Right hindlimb (tissue), 1 donor: ENCODE measurements around the gene FOXN1.

Experiments used
- DNase-seq: peaks from one replicate; pipeline ENCODE4 v3.0.0-alpha.2; 2018

Gene FOXN1

DNA sequence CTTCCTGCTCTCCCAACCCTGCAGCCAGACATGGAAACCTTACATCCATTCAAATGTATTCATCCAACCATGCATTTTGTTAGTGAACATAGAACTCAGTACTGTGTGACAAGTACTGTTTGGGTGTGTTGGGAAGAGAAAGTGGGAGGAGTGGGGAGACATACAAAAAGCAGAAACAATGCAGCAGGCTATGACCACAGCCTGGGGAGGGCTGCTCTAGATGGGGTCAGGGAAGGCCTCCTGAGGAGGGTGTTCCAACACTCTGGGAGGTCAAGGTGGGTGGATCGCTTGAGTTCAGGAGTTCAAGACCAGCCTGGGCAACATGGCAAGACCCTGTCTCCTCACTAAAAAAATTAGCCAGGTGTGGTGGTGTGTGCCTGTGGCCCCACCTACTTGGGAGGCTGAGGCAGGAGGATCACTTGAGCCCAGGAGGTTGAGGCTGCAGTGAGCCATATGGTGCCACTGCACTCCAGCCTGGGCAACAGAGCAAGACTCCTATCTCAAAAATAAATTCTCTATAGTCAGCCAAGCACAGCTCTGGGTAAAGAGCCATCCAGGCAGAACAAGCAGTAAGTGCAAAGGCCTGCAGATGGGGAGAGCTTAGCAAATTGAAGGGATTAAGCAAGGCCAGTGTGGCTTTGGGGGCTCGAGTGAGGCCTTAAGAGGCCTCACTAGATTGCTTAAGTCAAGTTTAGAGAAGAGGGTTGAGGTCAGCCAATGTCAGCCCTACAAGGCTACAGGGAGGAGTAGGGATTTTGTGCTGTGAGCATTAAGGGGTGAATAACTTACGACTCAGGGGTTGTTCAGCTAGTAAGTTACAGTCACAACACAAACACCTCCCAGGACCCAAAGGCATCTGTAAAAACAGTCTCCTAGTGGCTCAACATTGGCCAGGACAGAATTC, 27.2 kb upstream of the FOXN1 start:
- DNase-seq, result no peak

DNA sequence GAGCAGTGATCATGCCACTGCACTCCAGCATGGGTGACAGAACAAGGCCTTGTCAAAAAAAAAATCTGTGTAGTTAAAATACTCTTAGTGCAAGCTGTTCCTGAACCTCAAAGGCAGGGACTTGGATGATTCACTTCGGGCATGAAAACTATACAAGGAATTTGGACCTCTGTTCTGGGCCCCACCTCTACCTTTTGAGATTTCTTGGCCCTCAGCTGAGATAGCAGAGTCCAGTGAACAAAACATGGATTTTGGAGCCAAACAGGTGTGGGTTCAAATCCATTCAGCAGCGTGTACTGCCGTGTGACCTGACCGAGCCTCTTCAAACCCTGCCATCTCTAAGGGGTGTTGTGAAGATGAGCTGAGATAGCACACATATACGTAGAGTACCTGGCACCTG, 25.9 kb upstream of the FOXN1 start:
- no peak for DNase-seq

DNA sequence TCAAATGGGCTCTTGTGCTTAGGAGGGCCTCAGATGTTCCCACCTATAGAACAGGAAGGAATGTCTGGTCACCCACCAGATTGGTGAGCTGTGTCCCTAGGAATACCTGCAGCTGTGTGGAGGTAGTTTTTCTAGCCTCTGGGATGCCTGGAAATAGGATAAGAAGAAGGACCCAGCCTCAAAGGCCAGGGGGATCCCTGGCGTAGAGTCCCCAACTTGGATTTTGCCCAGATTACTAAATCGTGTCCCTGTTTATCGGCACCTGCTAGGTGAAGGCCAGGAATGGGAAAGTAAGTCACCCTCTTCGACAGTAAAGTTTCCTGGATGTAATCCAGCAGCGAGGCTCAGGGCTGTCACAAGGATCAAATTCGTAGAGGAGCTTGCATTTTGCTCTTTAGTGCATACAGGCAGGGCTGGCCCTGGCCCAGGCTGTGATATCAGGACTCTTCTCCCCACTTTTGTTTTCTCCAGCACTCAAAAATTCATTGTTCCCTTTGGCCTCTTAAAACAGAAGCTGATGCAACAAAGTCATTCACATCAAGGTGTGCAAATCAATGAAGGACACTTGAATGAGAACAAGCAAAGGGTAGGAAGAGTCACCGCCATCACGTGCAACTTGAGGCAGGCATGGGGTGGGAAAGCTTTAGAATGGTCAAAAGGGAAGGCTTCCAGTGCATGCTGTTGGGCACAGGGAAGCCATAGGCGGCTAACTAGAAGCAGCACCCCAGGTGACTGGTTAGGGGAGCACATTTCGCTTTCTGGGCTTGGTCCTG, 25.2 kb upstream of the FOXN1 start:
- peak; percentile 7 for DNase-seq

DNA sequence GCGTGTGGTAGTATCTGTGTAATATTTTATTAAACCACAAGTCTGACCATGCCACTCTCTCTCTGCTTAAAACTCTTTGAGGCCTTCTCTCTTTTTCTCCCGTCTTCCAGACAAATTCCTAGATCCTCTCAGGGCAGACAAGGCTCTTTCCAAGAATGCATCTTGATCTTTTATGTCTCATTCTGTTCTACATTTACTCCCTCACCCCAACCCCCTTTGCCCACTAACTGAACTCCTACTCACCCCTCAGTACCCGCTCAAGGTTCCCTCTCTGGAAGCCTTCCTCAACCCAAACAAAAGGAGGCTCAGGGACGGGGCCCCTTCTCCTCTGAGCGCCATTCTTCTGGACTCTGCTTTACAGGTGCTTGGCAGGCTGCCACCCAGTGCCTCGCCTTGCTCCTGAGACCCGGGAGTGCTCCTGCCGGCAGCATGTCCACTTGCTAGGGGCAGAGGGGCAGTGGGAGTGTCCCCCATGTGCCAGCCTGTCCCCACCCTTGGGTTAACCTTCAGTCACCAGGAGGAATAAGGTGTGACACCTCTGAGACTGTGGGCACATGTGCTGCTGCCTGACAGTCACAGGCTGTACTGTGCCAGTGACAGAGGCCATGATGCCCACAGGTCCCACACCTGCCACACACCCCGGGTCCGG, 23.5 kb upstream of the FOXN1 start:
- peak; percentile 9 for DNase-seq

DNA sequence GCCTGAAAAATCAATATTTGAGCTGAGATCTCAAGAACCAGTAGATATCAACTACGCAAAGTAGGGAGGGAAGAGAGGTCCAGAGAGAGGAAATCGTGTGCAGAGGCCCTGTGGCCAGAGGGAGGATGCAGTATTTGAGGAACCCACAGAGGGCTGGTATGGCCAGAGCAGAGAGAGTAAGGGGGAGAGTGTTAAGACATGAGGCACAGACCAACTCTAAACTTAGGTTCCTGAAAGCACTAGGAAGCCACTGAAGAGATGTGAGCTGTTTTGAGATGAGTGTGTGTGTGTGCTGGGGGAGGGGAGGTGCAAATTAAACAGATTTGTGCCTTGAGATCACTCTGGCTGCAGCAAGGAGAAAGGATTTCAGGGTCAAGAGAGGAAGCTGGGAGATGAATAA, 21.9 kb upstream of the FOXN1 start:
- DNase-seq, result no peak

DNA sequence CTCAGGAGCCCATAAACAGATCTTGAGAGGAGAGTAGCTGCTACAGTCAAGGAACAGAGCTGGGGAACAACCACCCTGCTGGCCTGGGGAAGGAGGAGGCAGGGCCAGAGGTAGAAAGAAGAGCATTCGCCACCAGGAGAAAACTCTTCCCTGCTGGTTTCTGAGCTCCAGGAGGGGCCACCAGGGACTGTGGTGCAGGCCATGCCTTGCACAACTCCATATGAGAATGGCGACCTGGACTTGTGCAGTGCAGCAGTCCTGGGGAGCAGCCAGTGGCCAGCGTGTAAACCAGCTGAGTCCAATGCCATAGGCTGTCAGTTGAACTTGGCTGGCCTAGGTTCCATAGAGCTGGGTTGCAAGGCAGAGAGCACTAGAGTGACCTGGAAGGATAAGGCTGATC, 21.1 kb upstream of the FOXN1 start:
- no peak for DNase-seq

DNA sequence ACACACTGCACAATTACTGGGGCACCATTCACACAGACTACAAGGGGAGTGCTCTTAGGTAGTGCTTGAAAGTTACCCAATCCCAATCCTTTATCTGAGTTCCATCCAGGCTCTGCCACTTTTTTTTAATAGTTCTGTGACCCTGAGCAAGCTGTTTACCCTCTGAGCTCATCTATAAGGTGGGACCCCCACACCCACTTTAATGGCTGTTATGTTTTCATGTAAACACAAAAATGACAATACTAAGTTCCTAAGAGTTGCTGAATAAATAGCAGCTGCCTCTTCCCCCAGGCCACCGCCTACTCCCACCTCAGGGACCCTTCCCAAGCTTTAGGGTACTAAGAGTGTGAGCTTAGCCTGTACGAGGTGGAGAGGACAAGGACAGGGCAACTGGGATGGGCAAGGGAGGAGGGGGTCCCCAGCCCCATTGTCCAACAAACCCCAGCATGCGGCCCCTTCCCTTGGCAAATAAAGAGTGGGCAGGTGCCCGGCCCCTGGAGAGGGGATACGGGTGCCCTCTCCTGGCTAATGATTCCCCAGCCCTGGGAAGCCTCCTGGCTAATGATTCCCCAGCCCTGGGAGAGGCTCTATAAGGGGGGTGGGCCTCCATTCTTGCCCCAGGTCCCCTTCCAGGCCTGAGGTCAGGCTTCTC, 18.1 kb upstream of the FOXN1 start:
- DNase-seq, result no peak

DNA sequence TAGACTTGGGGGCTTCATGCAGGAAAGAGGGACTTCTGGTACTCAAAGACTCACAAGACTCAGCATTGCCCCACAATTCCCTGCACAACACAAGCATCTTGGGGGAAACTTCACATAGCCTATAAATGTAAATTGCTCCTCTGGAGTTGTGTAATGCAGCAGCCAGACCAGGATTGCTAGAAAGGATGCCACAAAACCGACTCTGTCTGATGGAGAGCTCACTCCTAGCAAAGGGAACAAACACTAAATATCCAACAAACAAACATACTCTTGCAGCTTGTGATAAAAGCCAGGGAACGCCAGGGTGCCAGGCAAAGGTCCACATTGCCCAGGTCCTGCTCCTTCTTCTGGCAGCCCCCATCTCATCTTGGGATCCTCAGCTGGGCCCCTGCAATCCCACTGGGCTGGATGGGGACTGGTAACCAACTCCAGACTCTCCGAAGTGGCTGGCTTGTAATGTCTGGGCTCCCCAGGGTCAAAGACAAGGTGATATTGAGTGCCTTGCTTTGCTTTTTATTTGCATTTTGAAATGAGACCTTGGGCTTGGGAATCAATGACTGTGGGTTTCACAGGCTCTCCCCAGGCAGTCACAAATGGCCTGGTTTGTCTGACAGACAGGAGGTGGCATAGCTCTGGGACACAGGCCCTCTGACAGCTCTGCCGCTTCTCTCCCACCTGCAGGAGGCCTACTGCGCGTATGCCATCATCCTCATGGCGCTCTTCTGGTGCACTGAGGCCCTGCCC, 17.4 kb upstream of the FOXN1 start:
- no peak for DNase-seq

DNA sequence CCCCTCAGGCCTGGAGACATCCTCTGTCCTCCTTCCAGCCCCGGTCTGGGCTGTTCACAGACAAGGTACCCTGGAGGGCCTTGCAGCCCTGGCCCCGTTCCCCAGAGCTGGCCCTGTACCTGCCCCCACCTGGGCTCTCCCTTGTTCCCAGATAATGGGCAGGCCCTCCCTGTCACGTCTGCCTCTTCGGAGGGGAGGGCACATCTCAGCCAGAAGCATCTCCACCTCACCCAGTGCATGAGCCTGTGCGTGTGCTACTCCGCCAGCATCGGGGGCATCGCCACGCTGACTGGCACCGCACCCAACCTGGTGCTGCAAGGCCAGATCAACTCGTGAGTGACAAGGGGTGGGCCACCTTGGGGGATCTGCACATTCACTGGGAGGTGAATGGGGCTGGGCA, 14.9 kb upstream of the FOXN1 start:
- no peak for DNase-seq

DNA sequence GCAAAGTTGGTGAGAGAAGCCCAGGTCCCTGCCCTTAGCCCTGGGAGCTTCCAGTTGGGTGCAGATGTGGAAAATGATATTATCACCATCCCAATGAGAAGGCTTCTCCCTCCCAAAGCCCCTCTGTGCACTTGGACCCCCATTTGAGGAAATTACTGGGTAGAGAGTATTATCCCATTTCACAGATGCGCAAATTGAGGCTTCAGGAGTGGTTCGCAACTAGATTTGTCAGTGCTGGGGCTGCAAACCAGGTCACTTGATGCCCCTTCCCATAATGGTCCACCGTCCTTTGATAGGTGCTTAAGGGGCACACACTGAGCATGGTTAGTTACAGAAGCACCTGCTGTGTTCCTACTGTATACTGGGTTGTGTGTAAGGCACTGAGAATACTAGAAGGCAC, 14.3 kb upstream of the FOXN1 start:
- DNase-seq, result no peak

DNA sequence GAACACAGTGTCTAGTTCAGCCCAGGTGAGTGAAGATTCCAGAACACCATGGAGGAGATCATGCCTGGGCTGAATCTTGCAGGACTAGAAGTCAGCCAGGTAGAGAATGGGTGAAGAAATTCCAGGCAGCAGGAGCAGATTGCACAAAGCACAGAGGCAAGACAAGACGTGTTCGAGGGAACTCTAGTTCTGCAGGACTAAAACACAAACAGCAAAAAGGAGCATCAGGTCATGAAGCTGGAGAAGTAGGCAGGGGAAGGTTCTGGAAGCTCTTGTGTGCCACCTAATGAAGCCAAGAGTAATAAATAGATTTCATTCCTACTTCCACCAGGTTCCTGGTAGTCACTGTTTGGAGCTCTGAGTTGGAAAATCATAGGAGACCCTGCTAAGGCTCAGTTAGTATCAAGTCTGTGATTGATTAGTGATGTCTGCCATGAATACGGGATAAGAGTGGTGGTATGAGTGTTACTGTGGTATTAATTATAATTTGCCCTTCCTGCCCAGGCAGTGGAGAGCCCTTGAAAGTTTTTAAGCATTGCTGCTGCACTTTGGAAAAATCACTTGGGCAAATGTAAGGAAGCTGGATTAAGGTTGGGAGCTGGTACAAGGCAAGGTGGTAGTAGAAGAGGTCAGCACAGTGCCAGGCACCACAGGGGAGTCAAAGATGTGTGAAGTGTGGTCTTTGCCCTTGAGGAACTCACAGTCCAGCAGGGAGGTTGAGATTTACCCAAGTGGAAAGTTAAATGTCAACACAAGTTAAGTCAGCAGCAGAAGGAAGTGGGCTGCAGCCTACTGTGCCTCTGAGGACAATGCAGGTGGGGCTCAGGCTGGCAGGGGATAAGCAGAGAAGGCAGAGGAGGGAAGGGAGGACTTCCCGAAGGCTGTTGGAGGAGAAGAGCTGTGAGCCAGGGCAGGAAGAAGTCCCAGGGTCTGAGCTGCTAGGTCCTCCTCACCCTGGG, 13.5 kb upstream of the FOXN1 start:
- no peak for DNase-seq

DNA sequence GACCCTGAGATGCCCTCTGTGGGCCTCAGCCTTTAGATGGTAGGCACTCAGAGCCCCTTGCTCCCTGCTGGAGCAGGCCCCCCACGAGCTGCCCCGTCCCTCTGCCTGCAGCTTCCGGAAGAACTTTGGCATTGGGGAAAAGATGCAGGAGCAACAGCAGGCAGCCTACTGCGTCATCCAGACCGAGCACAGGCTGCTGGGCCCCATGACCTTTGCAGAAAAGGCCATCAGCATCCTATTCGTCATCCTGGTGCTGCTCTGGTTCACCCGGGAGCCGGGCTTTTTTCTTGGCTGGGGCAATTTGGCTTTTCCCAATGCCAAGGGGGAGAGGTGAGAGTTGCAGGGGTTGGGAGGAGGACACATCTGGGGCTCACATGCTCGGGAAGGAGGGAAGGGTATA, 12.7 kb upstream of the FOXN1 start:
- no peak for DNase-seq

DNA sequence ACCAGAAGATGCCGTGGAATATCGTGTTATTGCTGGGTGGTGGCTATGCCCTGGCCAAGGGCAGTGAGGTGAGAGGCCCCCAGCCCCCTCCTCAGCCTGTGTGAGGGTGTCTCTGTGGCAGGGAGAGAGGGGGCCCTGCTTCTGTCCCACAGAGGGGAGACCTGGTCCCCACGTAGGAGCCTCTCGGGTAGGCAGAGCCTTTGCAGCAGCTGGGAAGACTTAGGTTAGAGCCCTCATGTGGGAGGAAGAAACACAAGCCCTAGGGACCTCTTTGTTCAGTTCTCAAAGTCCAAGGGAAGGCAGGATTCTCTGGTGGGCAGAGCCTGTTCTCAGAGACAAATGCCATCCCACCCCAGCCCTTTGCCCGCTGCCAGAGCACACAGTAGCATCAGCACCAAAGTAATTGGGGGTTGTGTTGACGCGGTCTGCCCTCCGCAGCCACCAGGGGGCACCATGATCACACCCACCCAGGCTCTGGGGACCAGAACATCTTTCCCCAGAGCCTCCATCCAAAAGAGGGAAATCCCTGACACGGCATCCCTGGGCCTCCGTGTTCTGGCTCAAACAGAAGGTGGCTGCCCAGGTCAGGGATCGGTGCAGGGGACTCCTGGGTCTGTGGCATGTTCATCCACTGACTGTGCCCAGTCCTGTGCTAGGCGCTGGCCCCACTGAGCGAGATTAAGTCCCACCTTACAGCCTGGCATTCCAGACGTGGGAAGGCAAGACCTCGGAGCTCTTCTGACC, 11.5 kb upstream of the FOXN1 start:
- DNase-seq, result peak; percentile 64

DNA sequence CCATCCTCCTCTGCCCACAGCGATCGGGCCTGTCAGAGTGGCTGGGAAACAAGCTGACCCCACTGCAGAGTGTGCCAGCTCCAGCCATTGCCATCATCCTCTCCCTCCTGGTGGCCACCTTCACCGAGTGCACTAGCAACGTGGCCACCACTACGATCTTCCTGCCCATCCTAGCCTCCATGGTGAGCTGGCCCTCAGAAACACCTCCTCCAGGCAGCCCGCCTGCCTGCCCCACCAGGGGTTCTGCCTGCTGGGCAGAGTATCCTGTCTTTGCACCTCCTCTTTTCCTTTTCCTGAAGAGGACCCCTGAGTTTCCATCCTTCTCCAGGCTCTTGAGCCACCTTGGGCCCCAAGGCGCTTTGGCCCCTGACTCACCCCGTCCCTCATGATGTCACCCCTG, 10.5 kb upstream of the FOXN1 start:
- no peak for DNase-seq

DNA sequence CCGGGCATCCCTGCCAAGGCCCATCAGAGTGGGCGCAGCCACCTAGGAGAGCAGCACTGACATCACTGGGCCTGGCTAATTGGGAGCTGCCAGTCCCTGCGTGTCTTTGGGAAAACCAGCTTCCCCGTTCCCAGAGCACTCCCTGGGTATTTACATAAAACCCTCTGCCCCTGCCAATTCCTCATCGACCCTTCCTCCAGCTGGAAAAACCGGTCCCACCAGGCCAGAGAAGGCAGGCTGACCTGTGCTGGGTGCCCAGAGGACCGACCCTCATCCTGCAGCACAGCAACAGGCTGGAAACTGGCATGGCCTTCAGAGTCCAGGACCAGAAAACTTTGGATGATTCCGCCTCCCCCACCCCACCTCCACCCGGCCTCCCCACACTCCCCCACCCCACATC, 8.2 kb upstream of the FOXN1 start:
- no peak for DNase-seq

DNA sequence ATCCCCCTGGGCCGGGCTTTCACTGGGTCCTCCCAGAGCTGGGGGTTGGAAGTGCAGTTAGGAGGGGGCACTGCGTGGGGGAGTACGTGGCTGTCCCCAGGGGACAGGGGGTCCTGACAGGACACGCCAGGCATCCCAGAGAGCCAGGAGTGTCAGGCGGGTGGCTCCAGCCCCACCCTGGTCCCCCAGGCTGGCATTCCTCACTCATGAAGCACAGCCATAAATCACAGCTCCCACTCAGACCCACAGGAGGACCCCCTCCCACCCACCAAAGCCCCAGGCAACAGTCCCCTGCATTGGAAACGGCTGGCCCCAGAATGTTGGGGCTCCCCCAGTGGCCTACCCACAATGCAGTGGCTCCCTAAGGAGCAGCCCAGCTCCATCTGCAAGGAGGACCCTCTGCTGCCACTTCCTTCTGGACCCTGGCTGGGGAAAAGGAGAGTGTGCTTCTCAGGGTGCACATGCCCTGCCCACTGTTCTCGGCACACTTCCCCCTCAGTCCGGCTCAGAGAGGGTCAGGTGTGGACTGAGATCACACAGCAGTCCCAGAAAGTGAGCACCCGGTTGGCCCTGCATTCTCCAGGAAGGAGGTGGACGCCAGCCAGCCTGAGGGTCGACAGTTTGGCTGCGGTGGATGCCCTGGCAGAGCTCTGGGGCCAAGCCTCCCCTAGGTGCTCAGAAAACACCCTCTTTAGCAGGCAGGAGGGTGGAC, 7.3 kb upstream of the FOXN1 start:
- no peak for DNase-seq

DNA sequence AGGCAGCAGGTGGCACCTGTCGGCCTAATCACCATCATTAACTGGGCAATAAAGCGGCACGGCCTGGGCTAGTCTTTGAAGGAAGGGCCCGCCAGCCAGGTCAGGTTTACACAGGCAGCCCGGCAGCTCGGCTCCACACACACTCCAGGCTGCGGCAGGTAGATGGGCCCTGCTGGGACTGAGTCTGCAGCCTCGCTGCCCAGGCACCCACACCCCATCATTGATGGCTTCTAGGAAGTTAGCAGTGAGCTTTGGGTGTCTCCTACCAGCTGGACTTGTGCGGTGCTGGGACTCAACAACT, 6.8 kb upstream of the FOXN1 start:
- no peak for DNase-seq

DNA sequence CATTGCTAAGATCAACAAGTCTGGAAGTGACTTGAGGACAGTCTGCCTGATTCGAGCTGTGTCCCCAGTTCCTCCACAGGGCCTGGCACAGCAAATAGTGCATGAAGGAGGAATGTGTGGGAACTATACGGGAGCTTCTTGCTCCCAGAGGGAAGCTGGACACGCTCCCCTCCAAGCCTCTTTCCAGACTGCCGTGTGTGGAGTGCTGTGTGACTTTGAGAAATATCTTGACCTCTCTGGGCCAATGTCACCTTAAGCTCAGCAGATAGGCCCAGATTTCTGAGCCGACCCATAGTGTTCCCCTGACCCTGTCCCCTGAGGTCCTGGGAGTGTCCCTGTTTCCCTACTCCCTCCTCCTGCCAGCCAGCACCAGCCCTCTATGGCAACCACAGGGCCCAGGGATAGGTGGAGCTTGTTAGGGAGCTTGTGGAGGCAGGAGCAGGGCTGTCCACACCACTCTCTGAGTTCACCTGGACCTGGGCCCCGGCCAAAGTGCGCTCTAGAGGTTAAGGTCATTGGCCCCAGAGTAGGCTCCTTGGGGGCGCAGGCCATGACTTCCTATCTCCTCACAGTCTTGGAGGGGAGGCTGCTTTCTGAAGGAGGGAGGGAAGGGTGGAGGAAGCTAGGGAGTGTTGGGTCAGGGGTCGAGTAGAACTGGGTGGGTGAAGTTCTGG, 6.3 kb upstream of the FOXN1 start:
- no peak for DNase-seq

DNA sequence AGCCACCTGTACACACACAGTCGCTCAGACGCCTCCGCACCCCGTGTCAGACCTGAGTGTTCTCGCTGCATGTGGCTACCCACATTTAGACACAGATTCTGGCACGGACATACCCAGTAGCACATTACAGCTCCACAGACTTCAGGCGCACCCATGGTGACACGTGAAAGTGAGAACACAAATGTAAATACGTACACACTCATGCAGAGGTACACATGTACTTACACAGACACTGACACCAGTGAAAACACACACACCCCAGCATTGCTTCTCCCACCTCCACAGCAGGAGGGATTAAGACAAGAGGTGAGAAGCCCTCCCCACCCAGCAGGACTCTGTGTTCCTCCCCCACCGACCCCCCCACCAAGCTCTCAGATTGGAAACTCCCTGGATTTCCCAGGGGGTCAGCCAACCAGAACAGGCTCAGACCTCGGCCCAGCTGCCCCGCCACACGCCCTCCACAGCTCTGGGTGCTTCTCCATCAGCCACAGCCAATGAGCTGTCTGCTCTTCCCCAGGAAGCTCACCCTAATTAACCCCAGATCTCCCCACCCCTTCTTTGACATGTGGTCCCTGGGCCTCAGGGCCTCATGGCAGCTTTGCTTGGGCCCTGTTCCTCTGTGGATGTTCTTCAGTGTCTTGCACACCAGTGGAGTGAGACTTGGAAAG, 5.3 kb upstream of the FOXN1 start:
- no peak for DNase-seq
